Endothelial cell of umbilical vein (primary cell): ENCODE data around the gene TBC1D21.

Experiments used
- EZH2 ChIP-seq: IDR thresholded peaks from 2 replicates; pipeline ENCODE4 v1.6.1; 2012; ENCODE audit warnings: borderline replicate concordance, low read depth, mild to moderate bottlenecking, moderate library complexity, low read length, inconsistent platforms; ENCODE audit not compliant: severe bottlenecking
- TF ChIP-seq, protein P1 (sequence below), 2 donors: IDR thresholded peaks; 1 replicate in 1 of 2; 2 replicates in 1 of 2; pipeline ENCODE4 v1.5.1; 2011; ENCODE audit warnings: low read length in 2 of 2, mild to moderate bottlenecking in 2 of 2, moderate library complexity in 2 of 2, control low read depth in 1 of 2, inconsistent platforms in 1 of 2, low read depth in 1 of 2; ENCODE audit not compliant: insufficient read depth in 1 of 2; ENCODE audit errors: extremely low read depth in 1 of 2

DNA sequence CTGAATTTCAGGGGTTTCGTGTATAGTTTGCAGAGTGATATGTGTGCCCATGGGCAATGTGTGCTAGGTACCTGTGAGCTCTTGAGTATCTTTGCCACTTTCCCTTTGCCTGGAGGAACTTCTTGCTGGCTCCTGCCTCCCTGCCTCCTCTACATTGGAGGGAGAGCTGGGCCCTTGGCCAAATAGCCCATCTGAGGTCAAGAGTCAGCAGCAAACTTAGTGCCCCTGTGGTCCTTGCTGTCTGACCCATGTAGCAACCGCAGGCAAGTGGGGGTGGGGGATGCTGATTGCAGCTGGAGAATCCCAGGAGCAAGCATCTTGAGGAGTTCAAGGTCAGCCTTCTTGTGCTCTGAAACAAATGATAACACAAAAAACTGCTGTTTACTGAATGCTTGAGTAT, 5.4 kb upstream of the TBC1D21 start:
- TF ChIP-seq, protein P1, sequence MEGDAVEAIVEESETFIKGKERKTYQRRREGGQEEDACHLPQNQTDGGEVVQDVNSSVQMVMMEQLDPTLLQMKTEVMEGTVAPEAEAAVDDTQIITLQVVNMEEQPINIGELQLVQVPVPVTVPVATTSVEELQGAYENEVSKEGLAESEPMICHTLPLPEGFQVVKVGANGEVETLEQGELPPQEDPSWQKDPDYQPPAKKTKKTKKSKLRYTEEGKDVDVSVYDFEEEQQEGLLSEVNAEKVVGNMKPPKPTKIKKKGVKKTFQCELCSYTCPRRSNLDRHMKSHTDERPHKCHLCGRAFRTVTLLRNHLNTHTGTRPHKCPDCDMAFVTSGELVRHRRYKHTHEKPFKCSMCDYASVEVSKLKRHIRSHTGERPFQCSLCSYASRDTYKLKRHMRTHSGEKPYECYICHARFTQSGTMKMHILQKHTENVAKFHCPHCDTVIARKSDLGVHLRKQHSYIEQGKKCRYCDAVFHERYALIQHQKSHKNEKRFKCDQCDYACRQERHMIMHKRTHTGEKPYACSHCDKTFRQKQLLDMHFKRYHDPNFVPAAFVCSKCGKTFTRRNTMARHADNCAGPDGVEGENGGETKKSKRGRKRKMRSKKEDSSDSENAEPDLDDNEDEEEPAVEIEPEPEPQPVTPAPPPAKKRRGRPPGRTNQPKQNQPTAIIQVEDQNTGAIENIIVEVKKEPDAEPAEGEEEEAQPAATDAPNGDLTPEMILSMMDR (IDR thresholded peaks at IDR 0.05; ENCODE audit: extremely low read depth in 1 of 2, insufficient read depth in 1 of 2, low read depth in 1 of 2, low read length in 2 of 2), result no peak
- no peak for TF ChIP-seq EZH2
